Mucosa of stomach (tissue), 1 donor: Measurements from ENCODE around the gene DENND6B.

Source experiments
- H3K27me3 ChIP-seq: one replicate; pipeline ENCODE4 v1.7.0; 2013; ENCODE audit warnings: mild to moderate bottlenecking, low read length; ENCODE audit not compliant: control insufficient read depth, insufficient read depth
- H3K36me3 ChIP-seq: one replicate; pipeline ENCODE4 v1.7.0; 2013; ENCODE audit warnings: low read length; ENCODE audit not compliant: control insufficient read depth, insufficient read depth
- H3K4me1 ChIP-seq: one replicate; pipeline ENCODE4 v1.7.0; 2013; ENCODE audit warnings: mild to moderate bottlenecking, low read length; ENCODE audit not compliant: control insufficient read depth, insufficient read depth
- H3K4me3 ChIP-seq: one replicate; pipeline ENCODE4 v1.7.0; 2013; ENCODE audit warnings: low read length
- H3K9ac ChIP-seq: one replicate; pipeline ENCODE4 v1.7.0; 2013; ENCODE audit warnings: mild to moderate bottlenecking, low read length, moderate library complexity
- H3K9me3 ChIP-seq: one replicate; pipeline ENCODE4 v1.7.0; 2013; ENCODE audit warnings: mild to moderate bottlenecking, low read length, moderate library complexity; ENCODE audit not compliant: control insufficient read depth
- donor health status: Pancreatic carcinoma.

The DENND6B gene

DNA sequence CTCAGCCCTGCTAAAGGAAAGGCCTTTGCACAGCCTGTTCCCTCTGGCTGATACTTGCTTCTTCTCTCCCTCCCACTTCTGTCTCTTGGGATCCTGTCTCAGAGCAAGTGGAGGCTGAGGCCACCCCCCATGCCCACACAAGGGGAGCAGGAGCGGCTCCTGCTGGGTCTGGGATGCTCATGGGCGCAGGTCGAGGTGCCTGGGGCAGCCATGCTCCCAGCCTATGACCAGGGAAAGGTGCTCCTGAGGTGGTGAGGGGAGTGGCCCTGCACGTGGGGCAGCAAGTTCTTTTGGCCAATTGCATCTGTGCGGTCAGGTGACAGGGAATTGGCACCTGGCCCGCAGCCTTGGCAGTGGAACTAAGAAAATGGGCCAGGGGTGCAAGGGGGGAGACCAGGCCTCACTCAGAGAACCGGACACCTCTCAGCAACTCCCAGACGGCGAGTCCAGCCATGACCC, 58.1 kb downstream of the DENND6B start:
- Histone ChIP-seq H3K4me3 (no peak overlapping the region), H3K27me3 (peaks cover 41% of the 10 kb centered on the region), H3K4me1 (peaks cover 42% of the 10 kb centered on the region), H3K9me3 (no peaks in the 10 kb centered on the region), H3K36me3 (no peaks in the 10 kb centered on the region), H3K9ac (no peak overlapping the region)

DNA sequence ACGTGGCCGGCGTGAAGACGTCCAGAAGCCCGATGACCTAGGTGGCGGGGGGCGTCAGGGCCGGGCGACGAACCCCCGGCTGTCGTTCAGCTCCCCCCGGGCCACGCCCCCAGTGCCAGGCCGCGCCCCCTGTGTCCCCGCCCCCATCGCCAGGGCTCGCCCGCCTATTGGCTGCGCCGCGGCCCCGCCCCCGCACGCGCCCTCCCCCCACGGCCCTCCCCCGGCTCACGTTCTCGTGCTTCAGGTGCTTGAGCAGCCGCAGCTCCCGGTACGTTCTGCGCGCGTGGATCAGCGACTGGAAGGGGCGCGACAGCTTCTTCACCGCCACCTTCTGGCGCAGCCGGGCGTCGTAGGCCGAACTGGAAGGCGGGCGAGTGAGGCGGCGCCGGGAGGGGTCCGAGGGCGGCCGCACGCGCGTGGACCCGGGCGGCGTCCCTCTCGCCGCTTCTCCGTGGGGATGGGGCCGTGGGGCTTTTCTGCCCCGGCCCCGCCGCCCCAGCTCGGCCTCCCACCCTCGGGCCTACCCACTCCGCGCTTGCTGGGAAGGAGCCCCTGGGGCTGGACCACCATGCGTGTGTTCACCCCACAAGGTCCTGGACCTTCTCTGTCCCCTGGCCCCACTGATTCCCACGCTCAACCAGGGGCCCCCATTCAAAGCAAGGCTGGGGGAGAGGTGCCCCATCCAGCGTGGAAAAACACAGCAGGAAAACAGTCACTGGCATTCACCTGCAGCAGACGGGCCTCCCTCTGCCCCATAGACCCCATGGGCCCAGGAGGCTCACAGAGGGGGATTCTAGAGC, 59.0 kb downstream of the DENND6B start:
- no peak overlapping the region for H3K4me3 ChIP-seq
- H3K27me3 ChIP-seq, result peaks cover 45% of the 10 kb centered on the region
- H3K9me3 ChIP-seq, result no peaks in the 10 kb centered on the region
- H3K9ac ChIP-seq, result no peak overlapping the region
- peaks cover 46% of the 10 kb centered on the region for H3K4me1 ChIP-seq
- no peaks in the 10 kb centered on the region for H3K36me3 ChIP-seq

DNA sequence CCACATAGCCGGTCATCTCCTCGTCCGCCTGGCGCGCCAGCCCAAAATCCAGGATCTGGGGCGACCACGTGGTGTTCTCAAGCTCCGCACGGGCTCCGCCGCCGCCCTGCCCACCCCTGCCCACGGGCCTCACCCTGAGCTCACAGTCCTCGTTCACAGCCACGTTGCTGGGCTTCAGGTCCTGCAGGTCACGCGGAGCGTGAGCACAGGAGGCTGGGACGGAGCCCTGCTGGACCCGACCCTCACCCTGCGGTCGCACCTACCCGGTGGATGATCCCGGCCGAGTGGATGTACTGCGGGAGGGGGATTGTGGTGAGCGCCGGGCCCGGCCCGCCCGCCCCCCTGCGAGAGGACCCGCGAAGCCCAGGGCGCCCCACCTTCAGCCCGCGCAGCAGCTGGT, 59.8 kb downstream of the DENND6B start:
- H3K9ac ChIP-seq, result no peak overlapping the region
- H3K4me1 ChIP-seq, result peaks cover 46% of the 10 kb centered on the region
- no peak overlapping the region for H3K4me3 ChIP-seq
- peaks cover 52% of the 10 kb centered on the region for H3K27me3 ChIP-seq
- H3K9me3 ChIP-seq, result no peaks in the 10 kb centered on the region
- no peaks in the 10 kb centered on the region for H3K36me3 ChIP-seq

DNA sequence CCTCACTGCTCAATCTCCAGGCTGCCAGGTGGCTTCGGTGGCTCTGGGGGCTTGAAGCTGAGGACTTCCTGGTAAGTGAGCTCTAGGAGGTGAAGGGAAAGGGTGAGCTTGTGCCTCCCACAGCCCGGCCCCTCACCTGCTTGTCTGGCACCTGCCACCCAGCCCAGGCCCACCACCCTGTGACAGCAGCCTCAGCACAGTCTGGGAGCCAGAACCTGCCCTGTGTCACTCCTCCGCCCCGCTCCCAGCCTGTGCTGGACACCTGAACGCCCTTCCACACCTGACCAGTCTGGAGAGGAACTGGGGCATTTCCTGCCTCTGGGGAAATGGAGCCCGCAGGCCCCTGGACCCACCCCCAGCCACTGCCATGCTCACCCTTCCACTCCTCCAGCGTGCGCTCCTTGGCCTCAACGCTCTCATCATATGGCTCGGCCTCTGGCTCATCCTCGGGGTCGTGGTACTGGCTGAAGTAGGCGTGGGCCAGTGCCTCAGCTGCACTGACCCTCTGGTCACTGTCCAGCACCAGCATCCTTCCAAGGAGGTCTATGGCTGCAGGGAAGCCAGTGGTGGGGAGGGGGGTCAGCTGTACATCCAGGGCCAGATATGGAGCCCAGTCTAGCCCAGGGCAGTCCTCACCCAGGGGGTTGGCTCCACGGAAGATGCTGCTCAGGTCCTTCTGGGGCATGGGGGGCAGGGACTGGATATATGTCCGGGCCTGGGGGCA, 61.7 kb downstream of the DENND6B start:
- Histone ChIP-seq H3K27me3 (peaks cover 57% of the 10 kb centered on the region), H3K4me1 (peaks cover 33% of the 10 kb centered on the region)

DNA sequence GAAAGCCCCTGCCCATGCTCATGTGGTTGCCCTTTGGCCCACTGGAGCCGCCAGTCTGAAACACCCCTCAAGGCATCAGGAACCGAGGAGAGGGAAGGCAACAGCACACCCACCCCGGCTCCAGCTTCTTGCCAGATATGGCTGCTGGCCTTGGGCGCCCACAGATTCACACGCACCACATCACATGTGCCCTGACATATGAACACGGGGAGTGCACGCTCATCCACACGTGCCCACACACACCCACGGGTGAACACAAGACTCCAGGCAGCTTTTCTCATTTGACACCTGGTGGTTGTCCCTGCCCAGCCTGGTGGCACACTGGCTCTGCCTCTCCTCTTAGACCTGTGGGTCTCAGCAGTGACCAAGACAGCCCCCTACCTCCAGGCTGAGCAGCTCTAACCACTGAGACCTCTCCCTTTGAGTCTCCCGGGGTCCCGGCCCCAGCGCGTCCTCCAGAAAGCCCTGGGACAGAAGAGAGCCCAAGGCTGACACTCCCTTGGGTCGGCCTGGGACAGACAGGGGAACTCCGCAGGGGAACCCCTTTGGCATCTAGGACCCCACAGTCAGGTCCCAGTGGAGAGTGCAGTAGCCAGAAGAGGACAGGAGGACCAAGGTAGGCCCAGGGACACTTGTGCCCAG, 62.6 kb downstream of the DENND6B start:
- Histone ChIP-seq H3K9me3 (no peaks in the 10 kb centered on the region), H3K9ac (no peak overlapping the region), H3K36me3 (no peaks in the 10 kb centered on the region), H3K4me1 (peaks cover 26% of the 10 kb centered on the region), H3K4me3 (no peak overlapping the region), H3K27me3 (peaks cover 56% of the 10 kb centered on the region)

More for the DNA sequence above, 61.7 kb downstream of the DENND6B start:
- no peaks in the 10 kb centered on the region for H3K36me3 ChIP-seq
- no peak overlapping the region for H3K9ac ChIP-seq
- no peaks in the 10 kb centered on the region for H3K9me3 ChIP-seq
- no peak overlapping the region for H3K4me3 ChIP-seq

DNA sequence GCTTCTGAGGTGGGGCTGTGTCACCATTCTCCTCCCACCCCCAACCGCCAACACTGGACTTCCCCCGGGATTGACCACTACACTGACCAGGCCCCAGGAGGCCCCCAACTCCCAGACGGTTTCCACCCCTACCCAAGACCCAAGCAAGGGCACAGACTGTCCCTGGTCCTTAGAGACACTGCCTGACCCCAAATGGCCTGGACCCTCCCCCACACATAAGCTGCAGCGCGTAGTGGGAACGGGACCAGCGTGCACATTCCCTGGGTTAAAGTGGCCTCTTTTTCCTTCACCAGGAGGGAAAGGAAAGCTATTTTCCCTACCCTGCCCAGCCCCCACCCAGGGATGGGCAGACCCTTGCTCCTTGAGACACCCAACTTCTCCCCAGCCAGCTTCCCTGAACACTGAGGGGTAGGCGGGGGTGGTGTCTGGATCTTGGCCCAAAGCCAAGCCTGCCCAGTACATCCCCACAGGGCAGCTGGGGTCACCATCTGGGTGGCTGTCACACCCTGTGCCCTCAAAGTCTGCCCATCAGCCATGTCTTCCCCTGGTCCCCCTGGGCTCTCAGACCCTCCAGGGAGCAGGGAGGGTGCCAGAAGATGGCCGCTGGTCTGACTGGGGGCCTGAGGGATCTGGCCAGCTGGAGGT, 63.7 kb downstream of the DENND6B start:
- Histone ChIP-seq H3K27me3 (peaks cover 59% of the 10 kb centered on the region), H3K4me1 (peaks cover 15% of the 10 kb centered on the region), H3K9ac (no peak overlapping the region)

DNA sequence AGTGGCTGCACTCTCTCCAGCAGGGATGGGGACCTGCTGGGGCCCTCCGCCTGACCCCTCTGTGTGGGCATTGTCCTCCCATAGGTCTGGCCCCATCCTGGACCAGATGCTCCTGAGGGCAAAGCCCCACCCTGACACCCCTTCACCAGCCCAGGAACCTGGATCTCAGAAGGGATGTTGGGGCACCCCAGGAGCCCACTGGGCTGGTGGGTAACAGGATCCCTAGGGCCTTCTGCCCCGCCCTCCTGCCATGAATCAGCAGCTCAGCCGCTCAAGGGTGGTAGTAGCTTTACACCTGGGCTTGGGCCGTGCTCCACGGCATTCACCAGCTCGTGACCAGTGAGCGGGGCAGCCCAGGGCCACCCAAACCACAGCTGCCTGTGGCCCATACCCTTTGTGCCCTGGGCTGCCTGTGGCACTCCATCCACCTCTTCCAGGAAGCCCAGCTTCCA, 64.3 kb downstream of the DENND6B start:
- Histone ChIP-seq H3K4me1 (peaks cover 12% of the 10 kb centered on the region), H3K9ac (no peak overlapping the region), H3K27me3 (peaks cover 56% of the 10 kb centered on the region)

More for the DNA sequence above, 63.7 kb downstream of the DENND6B start:
- Histone ChIP-seq H3K9me3 (no peaks in the 10 kb centered on the region), H3K36me3 (no peaks in the 10 kb centered on the region), H3K4me3 (no peak overlapping the region)

DNA sequence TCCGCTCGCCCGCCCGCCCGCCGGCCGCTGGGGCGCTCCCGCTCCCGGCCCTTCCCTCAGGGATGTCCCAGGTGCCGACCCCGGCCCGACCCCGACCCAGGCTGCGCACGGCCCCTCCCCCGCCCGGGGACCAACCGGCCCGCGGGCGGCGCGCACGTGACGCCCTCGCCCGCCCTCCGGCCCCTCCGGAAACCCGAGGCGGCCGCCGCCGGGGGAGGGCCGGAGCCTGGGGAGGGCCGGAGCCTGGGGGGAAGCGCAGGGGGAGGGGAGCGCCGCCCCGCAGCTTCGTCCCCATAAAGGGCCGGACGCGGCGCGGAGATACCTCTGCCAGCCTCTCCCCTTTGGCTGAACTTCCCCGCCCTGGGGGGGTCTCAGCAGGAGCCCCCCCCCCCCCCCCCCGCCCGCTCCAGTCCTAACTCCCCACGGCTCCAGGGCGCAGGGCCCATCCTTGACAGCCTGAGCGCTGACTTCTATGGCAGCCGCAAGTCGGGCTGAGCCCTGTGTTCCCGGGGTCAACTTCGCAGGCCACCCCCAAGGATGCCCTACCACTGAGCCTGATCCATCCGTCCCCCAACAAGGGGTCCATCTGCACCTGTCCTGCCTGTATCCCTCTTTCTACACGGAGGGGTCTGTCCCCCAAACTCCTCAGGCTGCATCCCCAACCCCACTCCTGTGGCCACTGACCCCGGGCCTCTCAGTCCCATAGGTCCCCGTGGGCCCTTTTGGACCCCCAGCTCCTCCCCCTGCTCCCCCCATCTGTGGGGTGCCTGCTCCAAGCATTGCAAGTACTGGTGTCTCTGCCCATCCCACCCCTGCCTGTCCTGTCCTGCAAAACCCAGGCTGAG, 65.0 kb downstream of the DENND6B start, which contains the start of gene MAPK12:
Gene MAPK12, minus strand, starts transcription at position 69 of the 845 bp plus-strand sequence. CDS start 174 bp downstream, outside the sequence.
- H3K4me3 ChIP-seq, result no peak within 1 kb of the TSS
- H3K9me3 ChIP-seq, result no peaks in the 10 kb centered on the region
- no peak within 1 kb of the TSS for H3K9ac ChIP-seq
- H3K36me3 ChIP-seq, result no peaks in the 10 kb centered on the region
- H3K27me3 ChIP-seq, result peaks cover 51% of the 10 kb centered on the region
- H3K4me1 ChIP-seq, result peaks cover 12% of the 10 kb centered on the region

More for the DNA sequence above, 64.3 kb downstream of the DENND6B start:
- Histone ChIP-seq H3K4me3 (no peak overlapping the region), H3K9me3 (no peaks in the 10 kb centered on the region), H3K36me3 (no peaks in the 10 kb centered on the region)

DNA sequence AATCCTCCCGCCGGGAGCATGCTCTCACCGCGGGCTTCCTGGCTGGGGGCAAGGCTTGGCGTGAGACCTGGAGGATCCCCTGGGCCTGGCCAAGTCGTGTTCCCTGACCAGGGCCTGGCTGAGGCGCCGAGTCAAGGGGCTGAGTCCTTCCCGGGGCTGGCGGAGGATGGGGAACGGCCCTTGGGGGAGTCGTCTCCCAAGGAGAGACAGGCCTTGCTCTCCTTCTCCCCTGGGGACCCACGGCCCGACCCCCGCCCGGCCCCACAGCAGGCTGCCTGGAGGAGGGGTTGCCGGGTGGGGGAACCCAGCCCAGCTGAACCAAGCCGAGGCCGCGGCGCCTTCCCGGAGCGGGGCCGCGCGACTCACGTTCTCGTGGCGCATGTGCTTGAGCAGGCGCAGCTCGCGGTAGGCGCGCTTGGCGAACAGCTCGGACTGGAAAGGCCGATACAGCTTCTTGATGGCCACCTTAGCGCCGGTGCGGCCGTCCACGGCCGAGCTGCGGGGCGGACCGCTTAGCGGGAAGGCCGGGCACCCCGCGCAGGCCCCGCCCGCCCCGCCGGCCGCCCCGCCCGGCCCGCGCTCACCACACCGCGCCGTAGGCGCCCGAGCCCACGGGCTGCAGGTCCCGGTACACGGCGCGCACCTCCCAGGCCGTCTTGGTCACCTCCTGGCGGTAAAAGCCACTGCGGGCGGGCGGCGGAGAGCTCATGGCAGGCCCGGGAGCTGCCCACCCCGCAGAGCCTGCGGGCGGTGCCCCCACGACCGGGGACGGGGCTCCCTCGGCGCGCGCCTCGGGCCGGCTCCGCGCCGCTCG, 65.8 kb downstream of the DENND6B start:
- Histone ChIP-seq H3K27me3 (peaks cover 43% of the 10 kb centered on the region), H3K9ac (no peak overlapping the region), H3K4me1 (peaks cover 12% of the 10 kb centered on the region), H3K36me3 (no peaks in the 10 kb centered on the region), H3K4me3 (no peak overlapping the region), H3K9me3 (no peaks in the 10 kb centered on the region)

DNA sequence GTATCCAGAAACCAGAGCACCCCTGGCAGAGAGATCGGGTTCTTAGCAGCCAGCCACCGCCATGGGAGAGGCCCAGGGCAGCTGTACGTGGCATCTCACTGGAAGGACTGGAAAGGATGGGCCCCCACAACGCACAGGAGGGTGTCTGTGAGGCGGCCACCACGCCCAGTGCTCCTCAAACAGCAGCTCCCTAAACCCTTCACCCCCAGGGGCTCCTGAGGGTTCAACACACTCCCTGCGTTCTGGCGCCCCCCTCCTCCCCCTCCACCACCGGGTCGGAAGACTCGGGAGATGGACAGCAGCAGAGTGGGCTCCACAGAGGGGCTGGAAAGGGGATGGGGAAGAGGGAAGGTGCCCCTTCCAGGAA, 66.4 kb downstream of the DENND6B start:
- peaks cover 41% of the 10 kb centered on the region for H3K27me3 ChIP-seq
- H3K4me3 ChIP-seq, result no peak overlapping the region
- H3K4me1 ChIP-seq, result peaks cover 12% of the 10 kb centered on the region
- no peaks in the 10 kb centered on the region for H3K36me3 ChIP-seq
- no peak overlapping the region for H3K9ac ChIP-seq
- no peaks in the 10 kb centered on the region for H3K9me3 ChIP-seq
